ENCODE measurements around the gene AHRR. TPM values are rescaled to one million over a fixed set of nuclear protein-coding genes. Genes with fewer than 3 reads are reported as not detected.

The AHRR gene
- total RNA-seq, 1 donor from 2014 or later, result 11.3 TPM

GRCh38 chr5:427415-428087, 106.0 kb downstream of the AHRR start:
- no peaks in the 10 kb centered on the region for H3K27me3 ChIP-seq
- H3K27ac ChIP-seq, result no peak overlapping the region
- DNase-seq (ENCODE audit: extremely low spot score in 2 of 2), result no peak
- TF ChIP-seq POLR2A (IDR thresholded peaks at IDR 0.05) (no peak), POLR2AphosphoS5 (IDR thresholded peaks at IDR 0.05; ENCODE audit: insufficient read depth in 1 of 2, low read depth in 1 of 2) (no peak), CTCF (IDR thresholded peaks at IDR 0.05) (no peak)
- no peaks in the 10 kb centered on the region for H3K36me3 ChIP-seq
- peaks cover 16% of the 10 kb centered on the region for H3K4me1 ChIP-seq
- no peaks in the 10 kb centered on the region for H3K9me3 ChIP-seq
- intact Hi-C loops (cut with DNase I), result no loop called here
- H3K4me3 ChIP-seq, result no peak overlapping the region

- no peak for TF ChIP-seq CTCF (IDR thresholded peaks at IDR 0.05)
- no peak for TF ChIP-seq POLR2AphosphoS5 (IDR thresholded peaks at IDR 0.05; ENCODE audit: insufficient read depth in 1 of 2, low read depth in 1 of 2)
- no peak for TF ChIP-seq POLR2A (IDR thresholded peaks at IDR 0.05)
- no peak overlapping the region for H3K27ac ChIP-seq
- no peak for DNase-seq (ENCODE audit: extremely low spot score in 2 of 2)
- no peaks in the 10 kb centered on the region for H3K9me3 ChIP-seq
- H3K4me1 ChIP-seq, result peaks cover 16% of the 10 kb centered on the region
- no peaks in the 10 kb centered on the region for H3K27me3 ChIP-seq
- intact Hi-C loops (cut with DNase I), result no loop called here
- no peaks in the 10 kb centered on the region for H3K36me3 ChIP-seq
- no peak overlapping the region for H3K4me3 ChIP-seq
These were observed 106.7 kb downstream of the AHRR start for GRCh38 chr5:428219-428618.

GRCh38 chr5:428754-429452, 107.4 kb downstream of the AHRR start:
- no peaks in the 10 kb centered on the region for H3K27me3 ChIP-seq
- no peak overlapping the region for H3K27ac ChIP-seq
- no peaks in the 10 kb centered on the region for H3K9me3 ChIP-seq
- intact Hi-C loops (cut with DNase I), result no loop called here
- DNase-seq (ENCODE audit: extremely low spot score in 2 of 2), result no peak
- H3K4me1 ChIP-seq, result peaks cover 16% of the 10 kb centered on the region
- no peaks in the 10 kb centered on the region for H3K36me3 ChIP-seq
- TF ChIP-seq CTCF (IDR thresholded peaks at IDR 0.05) (no peak), POLR2AphosphoS5 (IDR thresholded peaks at IDR 0.05; ENCODE audit: insufficient read depth in 1 of 2, low read depth in 1 of 2) (no peak), POLR2A (IDR thresholded peaks at IDR 0.05) (no peak)
- H3K4me3 ChIP-seq, result no peak overlapping the region

- intact Hi-C loops (cut with DNase I), result no loop called here
- TF ChIP-seq POLR2A (IDR thresholded peaks at IDR 0.05) (no peak), POLR2AphosphoS5 (IDR thresholded peaks at IDR 0.05; ENCODE audit: insufficient read depth in 1 of 2, low read depth in 1 of 2) (no peak), CTCF (IDR thresholded peaks at IDR 0.05) (no peak)
- no peaks in the 10 kb centered on the region for H3K36me3 ChIP-seq
- H3K4me1 ChIP-seq, result peaks cover 16% of the 10 kb centered on the region
- H3K4me3 ChIP-seq, result no peak overlapping the region
- peak overlapping the region; percentile 36 for H3K27ac ChIP-seq
- H3K9me3 ChIP-seq, result no peaks in the 10 kb centered on the region
- no peak for DNase-seq (ENCODE audit: extremely low spot score in 2 of 2)
- H3K27me3 ChIP-seq, result no peaks in the 10 kb centered on the region
These were observed 108.1 kb downstream of the AHRR start for GRCh38 chr5:429453-430188.
